Measurements from ENCODE around the gene TMEM272.
A peak's percentile ranks its signal among the peaks of the same experiment; 100 is the strongest.

Gene TMEM272

GRCh38 chr13:51776179-51776578 is 68.8 kb downstream of the TMEM272 start:
- DNase-seq, result no peak

DNA sequence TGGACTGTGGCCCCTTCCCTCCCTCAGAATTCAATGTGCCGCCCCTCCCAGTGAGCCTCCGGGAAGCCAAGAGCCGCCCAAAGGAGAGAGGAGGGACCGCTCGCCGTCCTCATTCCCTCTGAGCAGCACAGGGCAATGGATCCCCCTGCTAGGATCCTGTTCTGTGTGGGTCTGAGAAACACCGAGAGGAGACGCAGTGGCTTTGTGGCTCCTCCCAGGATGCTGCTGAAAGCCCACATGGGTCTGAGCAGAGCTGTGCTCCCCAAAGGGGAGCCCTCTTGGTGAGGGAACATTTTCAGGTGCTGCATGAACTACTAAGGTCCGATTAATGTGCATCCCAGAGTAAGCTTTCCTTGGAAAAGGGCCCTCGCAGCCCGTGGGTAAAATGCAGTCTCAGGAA is 71.5 kb downstream of the TMEM272 start:
- DNase-seq, result no peak

DNA sequence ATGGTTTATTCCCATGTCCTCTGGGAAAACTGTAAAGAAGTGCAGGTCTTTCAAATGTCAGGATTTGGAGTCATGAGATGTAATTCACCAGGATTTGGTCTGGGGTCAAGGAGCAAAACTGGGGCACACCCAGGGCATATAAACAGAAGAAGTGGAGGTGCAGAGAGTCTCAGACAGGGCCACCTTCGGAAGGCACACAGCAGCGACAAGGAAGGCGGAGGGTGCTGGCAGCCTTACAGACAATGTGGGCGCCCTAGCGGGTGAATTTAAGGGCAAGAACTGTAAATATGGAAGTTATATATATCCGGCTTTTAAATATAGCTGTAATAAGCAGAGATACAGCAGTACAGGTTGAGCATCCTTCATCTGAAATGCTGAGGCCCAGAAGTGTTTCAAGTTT is 72.2 kb downstream of the TMEM272 start:
- DNase-seq, result no peak

- DNase-seq, result no peak
Measured at GRCh38 chr13:51772105-51772455, 72.9 kb downstream of the TMEM272 start.

- no peak for DNase-seq
Measured at GRCh38 chr13:51771418-51772104, 73.4 kb downstream of the TMEM272 start.

DNA sequence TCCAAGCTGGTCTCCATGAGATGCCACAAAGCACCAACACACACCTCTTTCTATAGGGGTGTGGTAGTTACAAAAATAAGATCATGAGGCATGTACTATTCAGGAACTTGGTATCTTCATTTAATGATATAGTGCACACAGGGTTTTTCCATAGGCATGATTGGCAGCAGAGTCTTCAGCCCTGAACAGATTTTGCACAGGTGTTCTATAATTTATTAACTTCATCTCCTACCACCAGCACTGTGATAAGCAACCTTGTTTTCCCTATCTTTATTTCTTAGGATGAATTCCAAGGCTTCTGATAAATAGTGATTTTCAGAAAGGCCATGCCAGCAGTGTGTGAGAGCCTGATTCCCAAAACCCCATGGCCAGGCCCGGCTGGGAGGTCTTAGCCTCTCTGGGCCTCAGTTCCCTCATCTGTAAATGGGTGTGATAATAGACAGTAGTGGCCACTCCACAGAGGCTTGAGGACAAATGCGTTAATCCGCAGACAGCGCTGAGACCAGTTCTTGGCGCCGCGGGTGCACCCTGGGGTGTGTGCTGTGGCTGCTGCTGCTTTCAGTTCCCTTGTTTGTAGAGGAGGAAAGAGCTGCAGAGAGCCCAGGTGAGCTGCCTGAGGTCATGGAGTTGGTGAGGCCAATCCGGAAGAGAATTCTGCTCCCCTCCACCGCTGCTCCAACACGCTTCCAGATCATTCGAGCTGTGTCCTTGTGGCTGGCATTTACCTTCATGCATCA is 74.1 kb downstream of the TMEM272 start:
- DNase-seq, result peak; percentile 24

DNA sequence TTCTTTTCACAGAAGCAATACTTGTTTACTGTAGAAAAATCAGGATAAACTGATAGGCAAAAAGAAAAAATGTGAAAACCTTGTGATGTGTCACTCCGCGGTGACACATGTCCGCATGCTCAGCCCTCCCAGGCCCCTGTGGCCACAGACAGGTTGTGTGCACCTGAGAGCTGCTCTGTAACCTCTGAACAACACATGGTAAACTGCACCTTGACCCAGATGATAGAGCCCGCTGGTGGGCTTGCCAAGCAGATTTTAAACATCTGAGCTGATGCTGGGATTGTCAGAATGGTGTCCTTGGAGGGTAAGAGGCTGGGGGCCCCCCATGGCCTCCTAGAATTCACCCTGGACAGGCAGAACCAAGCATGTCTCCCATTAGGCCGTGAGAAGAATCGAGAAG is 74.8 kb downstream of the TMEM272 start:
- DNase-seq, result no peak

DNA sequence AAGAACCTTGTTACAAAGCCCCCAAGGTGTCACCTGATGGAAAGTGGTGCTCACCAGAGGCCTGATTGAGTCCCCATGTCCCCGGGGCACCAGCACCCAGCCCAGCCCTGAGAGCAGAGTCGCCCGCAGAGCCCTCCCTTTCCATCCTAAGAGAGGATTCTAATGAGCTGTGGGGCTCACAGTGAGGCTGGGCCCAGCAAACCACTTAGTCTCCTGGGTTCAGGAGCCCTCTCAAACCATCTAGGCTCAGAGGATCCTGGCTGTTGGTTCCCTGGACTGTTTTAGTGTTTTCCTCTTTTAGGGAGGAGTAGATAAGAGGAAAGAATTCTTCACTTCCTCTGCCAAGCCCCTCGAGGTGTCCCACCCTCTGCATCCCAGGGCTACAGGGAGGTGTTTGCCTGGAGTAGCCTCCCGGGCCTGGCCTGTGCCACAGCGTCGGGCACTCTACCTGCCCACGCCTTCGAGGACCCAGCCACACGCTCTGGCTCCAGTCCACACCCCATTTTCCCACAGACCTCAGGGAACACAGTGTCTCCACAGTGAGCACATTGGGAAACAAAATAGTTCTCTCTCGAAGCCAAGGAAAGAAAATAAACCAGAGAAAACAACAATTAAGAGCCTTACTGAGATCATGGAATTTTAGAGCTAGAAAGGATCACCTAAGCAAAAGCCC is 75.4 kb downstream of the TMEM272 start:
- DNase-seq, result no peak

GRCh38 chr13:51768976-51769375 is 76.0 kb downstream of the TMEM272 start:
- no peak for DNase-seq

- no peak for DNase-seq
Measured at GRCh38 chr13:51768378-51768921, 76.5 kb downstream of the TMEM272 start.

DNA sequence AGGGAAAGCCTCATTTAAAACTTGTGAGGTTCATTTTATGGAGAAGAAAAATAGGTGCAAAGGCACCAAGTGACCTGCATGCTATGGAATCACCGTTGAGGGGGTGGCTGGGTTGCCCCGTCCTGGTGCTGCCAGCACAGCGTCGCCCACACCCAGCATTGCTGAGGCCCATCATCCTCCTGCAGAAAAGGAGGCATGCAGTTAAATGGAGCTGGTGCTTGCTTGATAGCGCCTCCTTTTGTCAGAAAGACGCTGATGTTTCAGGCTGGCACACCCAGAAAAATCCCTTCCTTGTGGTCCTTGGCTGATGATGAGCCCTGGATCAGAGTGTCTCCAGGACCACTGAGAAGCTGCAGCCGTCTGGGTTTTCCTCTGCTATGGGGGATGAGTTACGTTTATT is 77.9 kb downstream of the TMEM272 start:
- DNase-seq, result no peak

GRCh38 chr13:51765142-51765515 is 79.8 kb downstream of the TMEM272 start:
- DNase-seq, result no peak

- no peak for DNase-seq
Measured at GRCh38 chr13:51764184-51765141, 80.5 kb downstream of the TMEM272 start.

GRCh38 chr13:51763486-51763885 is 81.5 kb downstream of the TMEM272 start:
- DNase-seq, result no peak
